Measurements from ENCODE around the gene MAGEA10.

- no peak for TF ChIP-seq CTCF (conservative IDR thresholded peaks at IDR 0.05)
- no peak for TF ChIP-seq EZH2 (IDR thresholded peaks at IDR 0.05; ENCODE audit: low read depth)
These were observed 26.8 kb upstream of the MAGEA10 start for GRCh38 chrX:152165033-152165743.
